GM12865 (cell line): ENCODE data around the gene CKAP5.

Experiments
- DNase-seq: peaks from one replicate; pipeline ENCODE4 v3.0.0; 2010; ENCODE audit warnings: low read depth
- H3K4me3 ChIP-seq: 2 replicates; pipeline ENCODE4 v1.5.1; 2011; ENCODE audit warnings: mild to moderate bottlenecking, low read depth, low read length, control low read depth
- CTCF ChIP-seq: IDR thresholded peaks from 2 replicates; pipeline ENCODE4 v1.5.1; 2011; ENCODE audit warnings: low read length, control low read depth, low read depth, inconsistent platforms; ENCODE audit not compliant: insufficient read depth; ENCODE audit errors: missing control alignments

Gene CKAP5

GRCh38 chr11:46778416-46778815 lies 67.7 kb downstream of the CKAP5 start:
- no peak overlapping the region for H3K4me3 ChIP-seq
- TF ChIP-seq CTCF = no peak
- no peak for DNase-seq

GRCh38 chr11:46776878-46777277 lies 69.2 kb downstream of the CKAP5 start:
- no peak for TF ChIP-seq CTCF
- DNase-seq = no peak
- no peak overlapping the region for H3K4me3 ChIP-seq

- no peak for DNase-seq
- no peak overlapping the region for H3K4me3 ChIP-seq
These were observed 76.4 kb downstream of the CKAP5 start for GRCh38 chr11:46769636-46770221.

GRCh38 chr11:46766656-46767055 lies 79.4 kb downstream of the CKAP5 start:
- TF ChIP-seq CTCF = no peak
- DNase-seq = no peak
- no peak overlapping the region for H3K4me3 ChIP-seq

More at GRCh38 chr11:46769636-46770221, 76.4 kb downstream of the CKAP5 start:
- TF ChIP-seq CTCF = no peak

- TF ChIP-seq CTCF = no peak
- H3K4me3 ChIP-seq = no peak overlapping the region
- DNase-seq = no peak
These were observed 83.8 kb downstream of the CKAP5 start for GRCh38 chr11:46762248-46762647.

- DNase-seq = no peak
- no peak overlapping the region for H3K4me3 ChIP-seq
- TF ChIP-seq CTCF = no peak
These were observed 84.3 kb downstream of the CKAP5 start for GRCh38 chr11:46761807-46762206.

- no peak overlapping the region for H3K4me3 ChIP-seq
- TF ChIP-seq CTCF = no peak
- DNase-seq = no peak
These were observed 85.5 kb downstream of the CKAP5 start for GRCh38 chr11:46760429-46761128.
